HG02852 (cell line): ENCODE measurements around the gene FERMT3.

Experiments
- ATAC-seq: cut with Tn5 transposase; IDR thresholded peaks from one replicate; pipeline ENCODE4 v1.9.1; 2021; ENCODE audit warnings: mild to moderate bottlenecking, moderate library complexity; ENCODE audit not compliant: unreplicated experiment

FERMT3 gene

DNA sequence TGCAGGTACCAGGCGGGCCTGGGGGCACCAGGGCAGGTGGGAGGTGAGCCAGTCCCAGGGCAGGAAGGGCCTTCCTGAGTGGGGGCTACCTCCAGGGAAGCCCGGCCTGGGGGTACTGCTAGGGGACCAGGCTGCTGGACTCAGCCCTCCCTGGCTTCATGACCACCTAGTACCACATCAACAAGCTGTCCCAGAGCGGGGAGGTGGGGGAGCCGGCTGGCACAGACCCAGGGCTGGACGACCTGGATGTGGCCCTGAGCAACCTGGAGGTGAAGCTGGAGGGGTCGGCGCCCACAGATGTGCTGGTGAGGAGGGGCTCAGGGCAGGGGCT lies 12.8 kb downstream of the FERMT3 start:
- no peak for ATAC-seq

DNA sequence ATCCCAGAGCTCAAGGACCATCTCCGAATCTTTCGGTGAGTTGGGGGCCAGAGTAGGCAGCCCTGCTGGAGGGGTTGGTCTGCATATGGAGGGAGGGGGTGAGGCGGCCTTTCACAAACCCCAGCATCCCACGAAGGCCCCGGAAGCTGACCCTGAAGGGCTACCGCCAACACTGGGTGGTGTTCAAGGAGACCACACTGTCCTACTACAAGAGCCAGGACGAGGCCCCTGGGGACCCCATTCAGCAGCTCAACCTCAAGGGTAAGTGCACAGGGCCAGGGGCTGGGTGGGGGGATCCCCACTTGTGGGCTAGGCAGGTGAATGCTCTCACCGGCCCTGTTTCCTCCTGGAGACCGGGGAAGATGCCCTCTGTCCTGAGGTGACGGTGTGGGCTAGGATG lies 13.2 kb downstream of the FERMT3 start:
- no peak for ATAC-seq

DNA sequence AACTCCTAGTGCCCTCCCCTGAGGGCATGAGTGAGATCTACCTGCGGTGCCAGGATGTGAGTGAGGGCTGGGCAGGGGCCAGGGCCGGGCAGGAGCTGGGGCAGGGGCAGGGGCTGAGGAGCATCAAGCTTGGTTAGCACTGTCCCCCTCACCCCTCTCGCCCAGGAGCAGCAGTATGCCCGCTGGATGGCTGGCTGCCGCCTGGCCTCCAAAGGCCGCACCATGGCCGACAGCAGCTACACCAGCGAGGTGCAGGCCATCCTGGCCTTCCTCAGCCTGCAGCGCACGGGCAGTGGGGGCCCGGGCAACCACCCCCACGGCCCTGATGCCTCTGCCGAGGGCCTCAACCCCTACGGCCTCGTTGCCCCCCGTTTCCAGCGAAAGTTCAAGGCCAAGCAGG lies 13.8 kb downstream of the FERMT3 start:
- ATAC-seq: no peak

DNA sequence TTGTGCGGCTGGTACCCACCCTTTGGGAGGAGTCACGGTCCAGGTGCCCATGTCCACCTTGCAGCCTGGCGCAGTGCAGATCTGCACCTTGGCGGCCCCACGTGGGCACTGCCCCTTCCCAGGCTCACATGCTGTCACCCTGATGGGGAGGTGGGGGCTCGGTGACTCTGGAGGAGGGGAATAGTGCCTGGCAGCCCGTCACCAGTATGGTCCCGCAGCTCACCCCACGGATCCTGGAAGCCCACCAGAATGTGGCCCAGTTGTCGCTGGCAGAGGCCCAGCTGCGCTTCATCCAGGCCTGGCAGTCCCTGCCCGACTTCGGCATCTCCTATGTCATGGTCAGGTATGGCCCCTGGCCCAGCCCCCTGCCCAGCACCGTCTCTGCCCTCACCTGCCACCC lies 14.3 kb downstream of the FERMT3 start:
- no peak for ATAC-seq

DNA sequence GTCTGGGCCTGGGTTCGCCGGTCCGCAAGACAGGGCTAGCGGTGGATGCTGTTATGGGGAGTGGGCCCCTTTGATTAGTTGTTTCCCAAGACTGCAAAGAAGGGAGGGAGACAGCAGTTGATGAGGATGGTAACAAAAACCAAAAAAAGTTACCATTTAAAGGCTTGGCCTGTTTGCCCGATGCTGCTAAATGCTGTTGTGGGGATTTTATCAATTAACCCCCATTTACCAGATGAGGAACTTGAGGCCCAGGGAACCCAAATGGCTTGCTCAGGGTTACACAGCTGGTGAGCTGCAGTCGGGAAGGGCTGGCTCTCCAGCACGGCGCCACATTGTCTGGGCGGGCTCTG lies 16.1 kb downstream of the FERMT3 start:
- no peak for ATAC-seq

DNA sequence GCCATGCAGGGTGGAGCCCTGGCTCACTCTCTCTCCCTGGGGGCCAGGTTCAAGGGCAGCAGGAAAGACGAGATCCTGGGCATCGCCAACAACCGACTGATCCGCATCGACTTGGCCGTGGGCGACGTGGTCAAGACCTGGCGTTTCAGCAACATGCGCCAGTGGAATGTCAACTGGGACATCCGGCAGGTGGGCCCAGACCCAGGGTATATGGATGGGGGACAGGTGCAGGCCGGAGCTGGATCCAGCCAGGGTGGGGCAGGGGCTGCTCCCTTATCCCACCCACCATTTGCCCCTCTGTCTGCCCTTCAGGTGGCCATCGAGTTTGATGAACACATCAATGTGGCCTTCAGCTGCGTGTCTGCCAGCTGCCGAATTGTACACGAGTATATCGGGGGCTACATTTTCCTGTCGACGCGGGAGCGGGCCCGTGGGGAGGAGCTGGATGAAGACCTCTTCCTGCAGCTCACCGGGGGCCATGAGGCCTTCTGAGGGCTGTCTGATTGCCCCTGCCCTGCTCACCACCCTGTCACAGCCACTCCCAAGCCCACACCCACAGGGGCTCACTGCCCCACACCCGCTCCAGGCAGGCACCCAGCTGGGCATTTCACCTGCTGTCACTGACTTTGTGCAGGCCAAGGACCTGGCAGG lies 16.6 kb downstream of the FERMT3 start:
- no peak for ATAC-seq

DNA sequence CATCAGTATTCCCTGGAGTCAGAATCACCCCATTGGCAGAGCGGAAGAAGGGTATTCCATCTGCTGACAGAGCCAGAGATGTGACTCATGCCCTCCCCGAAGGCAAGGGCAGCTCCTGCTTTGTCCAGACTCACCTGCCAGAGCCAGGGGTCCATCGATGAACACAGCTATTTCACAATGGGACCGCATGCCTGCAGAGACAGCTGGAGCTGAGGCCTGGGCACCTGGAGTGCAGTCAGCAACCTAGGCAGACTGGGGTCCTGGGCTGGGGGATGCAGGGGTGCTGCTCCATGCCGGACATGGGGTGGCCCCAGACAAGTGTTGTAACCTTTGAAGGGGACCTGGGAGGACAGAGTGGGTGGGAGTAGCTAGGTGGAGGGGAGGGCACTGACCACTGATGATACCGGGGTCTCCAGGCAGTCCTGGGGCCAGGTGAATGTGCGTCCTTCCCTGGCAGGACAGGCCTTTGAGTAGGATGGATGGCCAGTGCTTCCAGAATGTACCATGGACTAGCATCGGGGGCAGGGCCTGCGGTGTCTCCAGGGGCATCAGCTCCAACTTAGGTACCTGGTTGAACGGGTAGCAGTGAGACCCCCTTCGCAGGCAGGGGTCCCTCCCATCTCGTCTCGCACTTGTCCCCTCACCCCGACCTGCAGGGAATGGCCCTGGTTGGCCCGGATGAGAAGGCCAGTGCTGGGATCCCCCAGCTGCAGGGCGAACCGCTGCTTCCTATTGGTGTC lies 17.8 kb downstream of the FERMT3 start:
- no peak for ATAC-seq

DNA sequence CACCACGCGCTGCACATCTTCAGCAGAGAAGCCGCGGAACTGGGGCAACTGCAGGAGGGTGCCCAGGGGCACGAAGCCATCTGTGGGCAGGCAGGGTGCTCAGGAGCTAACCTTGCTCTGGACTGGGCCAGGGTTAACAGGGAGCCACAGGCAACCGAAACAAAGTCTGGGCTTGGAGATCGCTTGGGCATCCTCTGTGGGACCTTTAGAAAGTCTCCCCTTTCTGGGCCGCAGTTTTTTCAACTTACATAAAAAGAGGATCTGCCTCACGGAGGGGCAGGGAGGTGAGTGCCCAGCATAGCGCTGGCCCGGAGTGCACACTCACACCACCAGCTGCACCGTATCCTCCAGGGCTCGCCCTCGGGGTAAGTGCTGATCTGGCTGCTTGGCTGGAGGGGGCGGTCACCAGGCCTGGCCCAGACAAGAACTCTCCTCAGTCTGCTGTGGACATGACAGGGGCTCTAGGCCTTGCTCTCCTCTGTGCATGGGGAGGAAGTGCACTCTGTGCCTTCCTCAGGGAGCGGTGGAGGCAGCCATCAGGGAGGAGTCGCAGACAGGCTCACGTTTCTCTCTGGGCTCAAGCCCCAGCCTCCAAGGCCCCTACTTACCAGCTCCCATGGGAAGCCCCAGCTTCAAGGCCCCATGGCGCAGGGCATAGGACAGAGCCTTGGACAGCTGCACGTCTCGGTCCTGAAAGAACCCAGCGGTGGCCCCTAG lies 18.5 kb downstream of the FERMT3 start:
- no peak for ATAC-seq

DNA sequence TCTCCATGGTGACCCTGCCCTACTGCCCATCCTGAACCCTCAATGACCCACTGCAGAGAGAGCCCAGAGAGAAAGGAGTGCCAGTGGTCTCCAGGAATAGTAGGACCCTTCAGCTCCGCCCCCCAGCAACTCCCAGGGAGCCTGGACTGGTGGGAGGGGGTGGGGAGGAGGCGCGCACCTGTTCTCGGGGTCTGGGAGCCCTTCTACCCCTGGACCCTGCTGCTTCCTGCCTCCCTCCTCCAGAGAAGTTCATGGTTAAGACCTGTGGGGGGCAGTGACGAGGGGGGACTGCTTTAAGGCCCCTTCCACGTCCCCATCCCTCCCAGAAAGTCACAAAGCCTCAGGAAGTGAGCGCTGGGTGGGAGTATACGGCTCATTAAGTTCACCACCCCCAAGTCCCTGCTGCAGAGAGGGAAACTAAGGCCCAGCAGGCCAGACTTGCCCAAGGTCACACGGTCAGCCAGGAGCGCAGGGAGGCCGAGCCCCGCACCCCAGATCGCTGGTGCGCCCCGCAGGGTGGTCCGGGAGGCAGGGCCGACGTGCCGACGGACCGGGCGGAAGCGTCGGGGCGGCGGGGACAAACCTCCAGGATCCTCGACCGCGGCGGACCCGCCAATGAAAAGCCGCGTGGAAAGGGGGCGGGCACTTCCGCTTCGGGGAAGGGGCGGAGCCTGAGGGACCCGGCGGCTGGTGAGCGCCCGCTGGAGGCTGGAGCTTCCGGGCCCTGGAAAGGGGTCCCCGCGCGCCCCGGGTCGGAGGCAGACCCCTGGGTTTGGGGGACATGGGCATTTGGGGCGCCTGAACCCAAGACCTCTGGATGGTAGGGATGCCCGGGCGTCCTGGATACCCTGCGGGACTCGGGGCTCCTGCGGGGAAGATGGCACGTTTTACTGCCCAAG lies 19.3 kb downstream of the FERMT3 start, which contains the start of the genes NUDT22 and TRPT1:
NUDT22 (plus strand) TSS at position 667 of the 899 bp plus-strand sequence. CDS start 379 bp downstream, outside the sequence.
TRPT1 (minus strand) TSS at position 579 of the 899 bp plus-strand sequence; CDS start at position 253, 326 bp downstream.
- peak; percentile 57 for ATAC-seq

DNA sequence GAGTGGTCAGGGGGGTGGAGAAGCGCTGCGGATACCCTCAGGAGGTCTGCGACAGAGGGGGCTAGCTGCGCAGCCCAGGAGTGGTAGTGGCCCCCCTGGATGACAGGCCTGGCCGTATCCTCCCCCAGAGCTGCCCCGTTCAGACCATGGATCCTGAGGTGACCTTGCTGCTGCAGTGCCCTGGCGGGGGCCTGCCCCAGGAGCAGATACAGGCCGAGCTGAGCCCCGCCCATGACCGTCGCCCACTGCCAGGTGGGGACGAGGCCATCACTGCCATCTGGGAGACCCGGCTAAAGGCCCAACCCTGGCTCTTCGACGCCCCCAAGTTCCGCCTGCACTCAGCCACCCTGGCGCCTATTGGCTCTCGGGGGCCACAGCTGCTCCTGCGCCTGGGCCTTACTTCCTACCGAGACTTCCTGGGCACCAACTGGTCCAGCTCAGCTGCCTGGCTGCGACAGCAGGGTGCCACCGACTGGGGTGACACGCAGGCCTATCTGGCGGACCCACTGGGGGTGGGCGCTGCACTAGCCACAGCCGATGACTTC lies 20.1 kb downstream of the FERMT3 start:
- ATAC-seq: no peak

DNA sequence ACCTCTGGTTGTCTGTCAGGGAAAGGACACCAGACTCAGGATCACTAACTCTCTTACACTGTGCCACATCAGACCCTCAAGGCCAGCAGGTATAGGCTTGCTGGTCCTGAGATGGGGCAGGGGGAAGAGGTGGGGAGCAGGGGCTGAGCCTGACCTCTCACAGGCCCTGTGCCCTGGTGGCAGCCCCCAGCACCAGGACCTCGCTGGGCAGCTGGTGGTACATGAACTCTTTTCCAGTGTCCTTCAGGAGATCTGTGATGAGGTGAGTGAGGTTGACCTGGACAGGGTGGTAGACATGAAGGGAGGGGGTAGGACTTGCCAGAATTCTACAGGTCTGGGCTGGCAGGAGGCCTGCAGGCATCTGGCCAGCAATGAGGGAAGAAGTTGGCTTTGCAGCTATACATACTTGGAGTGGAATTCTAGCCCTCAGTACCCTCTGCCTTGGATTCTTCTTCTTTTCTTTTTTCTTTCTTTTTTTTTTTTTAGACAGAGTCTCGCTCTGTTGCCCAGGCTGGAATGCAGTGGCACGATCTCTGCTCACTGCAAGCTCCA lies 21.0 kb downstream of the FERMT3 start:
- ATAC-seq: no peak

DNA sequence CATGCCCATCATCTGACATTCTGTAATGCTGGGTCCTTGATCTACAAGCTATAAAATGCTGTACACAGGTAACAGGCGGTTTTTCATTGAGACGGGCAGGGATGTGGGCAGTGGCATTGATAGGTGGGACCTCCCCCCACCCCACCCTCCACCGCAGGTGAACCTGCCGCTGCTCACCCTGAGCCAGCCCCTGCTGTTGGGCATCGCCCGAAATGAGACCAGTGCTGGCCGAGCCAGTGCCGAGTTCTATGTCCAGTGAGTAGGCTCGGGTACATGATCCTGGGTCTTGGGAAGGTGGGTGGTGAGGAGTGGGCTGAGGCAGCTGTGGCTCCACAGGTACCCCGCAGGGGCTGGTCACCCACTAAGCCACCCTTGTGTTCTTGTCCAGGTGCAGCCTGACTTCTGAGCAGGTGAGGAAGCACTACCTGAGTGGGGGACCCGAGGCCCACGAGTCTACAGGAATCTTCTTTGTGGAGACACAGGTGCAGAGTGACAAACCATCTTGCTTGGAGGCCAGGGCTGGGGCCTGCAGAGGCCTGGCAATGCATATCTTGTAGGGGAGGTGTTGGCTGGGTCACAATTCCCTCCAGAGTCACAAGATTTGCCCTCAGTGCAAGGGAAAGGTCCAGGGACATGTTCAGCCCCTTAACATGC lies 22.7 kb downstream of the FERMT3 start:
- ATAC-seq: no peak

DNA sequence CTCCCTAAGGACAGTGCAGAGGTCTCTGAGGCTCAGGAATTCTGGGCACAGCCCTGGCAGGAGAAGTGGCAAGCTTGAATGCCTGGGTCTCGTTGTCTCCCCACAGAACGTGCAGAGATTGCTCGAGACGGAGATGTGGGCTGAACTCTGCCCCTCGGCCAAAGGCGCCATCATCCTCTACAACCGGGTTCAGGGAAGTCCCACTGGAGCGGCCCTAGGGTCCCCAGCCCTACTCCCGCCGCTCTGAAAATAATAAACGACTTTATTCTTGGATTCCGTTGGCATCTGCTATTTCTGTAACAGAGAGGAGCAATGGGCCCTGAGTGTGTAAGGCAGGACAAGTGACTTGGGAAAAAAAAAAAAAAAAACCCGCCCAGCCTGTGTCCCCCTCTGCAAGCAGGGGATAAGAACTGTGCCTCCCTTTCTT lies 23.2 kb downstream of the FERMT3 start:
- no peak for ATAC-seq

DNA sequence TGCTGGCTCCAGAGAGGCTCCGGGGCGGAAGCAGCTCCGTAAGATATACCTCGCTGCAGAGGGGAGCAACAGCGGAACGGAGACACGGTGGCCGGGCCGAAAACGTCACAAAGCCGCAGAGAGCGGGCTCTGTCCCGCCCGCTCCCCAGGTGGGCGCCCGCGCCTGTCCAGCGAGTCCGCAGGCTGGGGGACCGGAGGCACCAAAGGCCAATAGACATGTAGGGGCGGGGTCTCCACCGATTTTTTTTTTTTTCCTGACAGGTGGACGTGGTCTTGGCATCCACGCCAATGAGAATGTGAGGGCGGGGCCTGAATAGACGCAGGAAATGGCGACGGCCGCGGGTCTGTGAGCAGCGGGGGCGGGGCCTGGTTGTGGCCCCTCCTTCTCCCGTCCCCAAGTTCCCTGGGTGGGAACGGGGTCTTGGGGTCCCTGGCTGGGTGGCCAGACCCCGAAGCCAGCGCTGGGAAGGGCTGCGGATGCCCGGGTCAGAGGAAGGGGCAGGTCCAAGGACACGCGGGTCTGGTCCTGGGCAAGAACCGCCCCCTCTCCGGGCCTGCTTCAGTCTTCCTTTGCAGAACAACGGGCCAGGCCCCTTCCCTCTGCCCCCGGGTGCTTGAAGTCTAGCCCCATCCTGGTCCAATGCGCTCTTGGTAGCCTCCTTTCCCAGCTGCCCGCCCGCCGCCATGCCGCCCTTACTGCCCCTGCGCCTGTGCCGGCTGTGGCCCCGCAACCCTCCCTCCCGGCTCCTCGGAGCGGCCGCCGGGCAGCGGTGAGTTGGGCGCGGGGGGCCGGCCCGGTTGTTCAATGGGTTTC lies 23.9 kb downstream of the FERMT3 start, which contains the start of gene DNAJC4:
DNAJC4 (plus strand) TSS at position 378 of the 814 bp plus-strand sequence; CDS start at position 685, 307 bp downstream.
- ATAC-seq: peak; percentile 42

DNA sequence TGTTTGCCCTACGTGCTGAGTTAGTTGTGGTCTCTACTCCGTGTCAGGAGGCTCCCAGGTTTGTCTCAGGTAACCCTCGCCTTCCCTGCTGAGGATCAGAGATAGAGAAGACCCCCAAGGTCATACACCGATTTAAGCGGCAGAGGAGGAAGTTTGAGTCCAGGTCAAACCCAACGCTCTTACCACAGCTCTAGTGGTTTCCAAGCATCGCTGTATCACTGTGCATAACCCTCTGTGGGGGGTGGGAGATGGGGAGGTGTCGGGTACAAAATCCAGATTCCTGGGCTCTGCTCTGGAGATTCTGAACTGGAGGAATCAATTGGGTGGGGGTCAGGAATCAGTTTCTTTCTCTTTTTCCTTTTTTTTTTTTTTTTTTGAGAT lies 24.5 kb downstream of the FERMT3 start:
- ATAC-seq: no peak

DNA sequence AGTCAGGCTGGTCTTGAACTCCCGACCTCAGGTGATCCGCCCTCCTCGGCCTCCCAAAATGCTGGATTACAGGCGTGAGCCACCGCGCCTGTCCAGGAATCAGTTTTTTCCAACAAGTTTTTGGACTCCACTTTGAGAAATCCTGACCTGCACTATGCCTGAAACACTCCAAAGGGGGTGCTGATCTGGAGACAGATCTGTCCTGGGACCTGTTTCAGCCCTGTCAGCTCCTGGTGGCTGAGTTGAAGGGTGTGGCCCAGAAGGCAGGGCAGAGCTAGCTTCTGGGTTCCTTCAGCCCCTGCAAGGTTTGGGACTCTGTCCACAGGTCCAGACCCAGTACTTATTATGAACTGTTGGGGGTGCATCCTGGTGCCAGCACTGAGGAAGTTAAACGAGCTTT lies 25.0 kb downstream of the FERMT3 start:
- no peak for ATAC-seq

DNA sequence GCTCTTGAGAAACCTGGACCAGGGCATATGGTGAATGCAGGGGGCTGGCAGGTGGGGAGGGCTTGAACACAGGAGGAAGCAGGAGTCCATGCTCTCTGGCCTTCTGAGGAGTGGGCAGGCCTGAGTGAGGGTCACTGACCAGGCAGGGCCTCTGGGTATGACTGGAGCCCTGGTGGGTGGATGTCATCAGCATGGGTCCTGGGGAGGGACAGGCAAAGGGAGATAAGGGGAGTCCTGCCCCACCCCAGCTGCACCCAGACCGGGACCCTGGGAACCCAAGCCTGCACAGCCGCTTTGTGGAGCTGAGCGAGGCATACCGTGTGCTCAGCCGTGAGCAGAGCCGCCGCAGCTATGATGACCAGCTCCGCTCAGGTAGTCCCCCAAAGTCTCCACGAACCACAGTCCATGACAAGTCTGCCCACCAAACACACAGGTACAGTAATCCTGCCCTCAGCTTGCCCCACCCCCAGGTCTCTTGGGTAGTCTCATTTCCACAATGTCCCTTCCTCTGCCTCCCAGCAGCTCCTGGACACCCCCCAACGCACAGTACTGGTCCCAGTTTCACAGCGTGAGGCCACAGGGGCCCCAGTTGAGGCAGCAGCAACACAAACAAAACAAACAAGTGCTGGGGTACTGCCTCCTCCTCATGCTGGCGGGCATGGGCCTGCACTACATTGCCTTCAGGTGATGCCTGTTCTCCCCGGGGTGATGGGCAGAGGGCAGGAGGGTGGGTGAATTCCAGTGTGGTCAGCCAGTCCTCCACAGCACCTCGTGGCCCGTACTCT lies 25.9 kb downstream of the FERMT3 start:
- ATAC-seq: no peak

DNA sequence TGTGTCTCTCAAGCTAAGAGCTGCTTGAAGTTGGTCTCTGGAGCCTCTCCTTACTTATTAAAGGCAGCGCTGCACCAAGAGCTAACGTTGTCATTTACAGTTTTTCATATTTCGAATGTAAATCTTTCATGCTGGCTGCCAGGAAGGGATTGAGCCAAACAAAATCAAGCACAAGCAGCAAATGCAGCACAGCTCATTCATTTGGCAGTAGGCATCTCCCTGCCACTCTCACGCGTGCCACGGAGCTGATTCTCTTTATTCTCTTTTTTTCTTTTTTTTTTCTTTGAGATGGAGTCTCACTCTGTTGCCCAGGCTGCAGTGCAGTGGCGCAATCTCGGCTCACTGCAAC lies 26.4 kb downstream of the FERMT3 start:
- no peak for ATAC-seq
